ENCODE measurements around the gene DHRS7. TPM values are rescaled to one million over a fixed set of nuclear protein-coding genes. Genes with fewer than 3 reads are reported as not detected.
"Not testable (repeated sequence)": the region's sequence is repeated elsewhere in the genome, so short reads cannot be mapped to it uniquely, and the experiment has no call there.

The DHRS7 gene
- total RNA-seq, 2 donors from 2014 or later = 82.1 to 87.1 TPM

DNA sequence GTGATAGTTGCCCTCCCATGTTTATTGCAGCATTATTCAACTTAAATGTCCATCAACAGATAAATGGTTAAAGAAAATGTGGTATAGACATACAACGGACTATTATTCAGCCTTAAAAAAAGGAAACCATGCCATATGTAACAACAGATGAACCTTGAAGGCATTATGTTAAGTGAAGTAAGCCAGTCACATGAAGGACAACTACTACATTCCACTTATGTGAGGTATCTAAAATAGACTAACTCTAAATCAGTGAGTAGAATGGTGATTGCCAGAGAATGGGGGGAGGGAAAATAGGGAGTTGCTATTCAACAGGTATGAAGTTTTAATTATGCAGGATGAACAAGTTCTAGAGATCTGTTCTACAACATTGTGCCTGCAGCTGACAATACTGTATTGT is 63.4 kb downstream of the DHRS7 start:
- no peaks in the 10 kb centered on the region for H3K36me3 ChIP-seq
- H3K9ac ChIP-seq (ENCODE audit: low read depth in 2 of 2, low read length in 2 of 2) = no peak overlapping the region
- H3K27ac ChIP-seq = no peak overlapping the region
- intact Hi-C loops (cut with DNase I) = no loop called here
- H3K4me3 ChIP-seq = no peak overlapping the region
- DNase-seq = no peak
- H3K27me3 ChIP-seq = no peaks in the 10 kb centered on the region
- H3K4me1 ChIP-seq = no peaks in the 10 kb centered on the region
- TF ChIP-seq, protein P1, sequence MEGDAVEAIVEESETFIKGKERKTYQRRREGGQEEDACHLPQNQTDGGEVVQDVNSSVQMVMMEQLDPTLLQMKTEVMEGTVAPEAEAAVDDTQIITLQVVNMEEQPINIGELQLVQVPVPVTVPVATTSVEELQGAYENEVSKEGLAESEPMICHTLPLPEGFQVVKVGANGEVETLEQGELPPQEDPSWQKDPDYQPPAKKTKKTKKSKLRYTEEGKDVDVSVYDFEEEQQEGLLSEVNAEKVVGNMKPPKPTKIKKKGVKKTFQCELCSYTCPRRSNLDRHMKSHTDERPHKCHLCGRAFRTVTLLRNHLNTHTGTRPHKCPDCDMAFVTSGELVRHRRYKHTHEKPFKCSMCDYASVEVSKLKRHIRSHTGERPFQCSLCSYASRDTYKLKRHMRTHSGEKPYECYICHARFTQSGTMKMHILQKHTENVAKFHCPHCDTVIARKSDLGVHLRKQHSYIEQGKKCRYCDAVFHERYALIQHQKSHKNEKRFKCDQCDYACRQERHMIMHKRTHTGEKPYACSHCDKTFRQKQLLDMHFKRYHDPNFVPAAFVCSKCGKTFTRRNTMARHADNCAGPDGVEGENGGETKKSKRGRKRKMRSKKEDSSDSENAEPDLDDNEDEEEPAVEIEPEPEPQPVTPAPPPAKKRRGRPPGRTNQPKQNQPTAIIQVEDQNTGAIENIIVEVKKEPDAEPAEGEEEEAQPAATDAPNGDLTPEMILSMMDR (IDR thresholded peaks at IDR 0.05) = no peak
- H3K9me3 ChIP-seq = no peaks in the 10 kb centered on the region

DNA sequence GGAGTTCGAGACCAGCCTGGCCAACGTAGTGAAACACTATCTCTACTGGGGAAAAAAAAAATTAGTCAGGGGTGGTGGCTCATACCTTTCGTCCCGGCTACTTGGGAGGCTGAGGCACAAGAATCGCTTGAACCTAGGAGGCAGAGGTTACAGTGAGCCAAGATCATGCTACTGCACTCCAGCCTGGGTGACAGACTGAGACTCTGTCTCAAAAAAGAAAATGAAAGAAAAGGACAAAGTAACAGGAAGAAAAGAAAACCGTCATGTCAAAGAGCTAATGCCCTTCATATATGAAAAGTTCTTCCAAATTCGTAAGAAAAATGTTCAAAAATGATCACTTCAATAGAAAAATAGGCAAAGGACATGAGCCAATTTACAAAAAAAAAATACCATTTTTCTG is 65.3 kb downstream of the DHRS7 start:
- not testable (repeated sequence) for H3K27ac ChIP-seq; DNase-seq; H3K9me3 ChIP-seq; H3K9ac ChIP-seq (ENCODE audit: low read depth in 2 of 2, low read length in 2 of 2); H3K36me3 ChIP-seq; H3K4me3 ChIP-seq; H3K4me1 ChIP-seq; H3K27me3 ChIP-seq
- intact Hi-C loops (cut with DNase I) = loop anchor here (10.0 kb wide), 1 partner anchor 65 kb away; the partner anchor contains the start of gene DHRS7

DNA sequence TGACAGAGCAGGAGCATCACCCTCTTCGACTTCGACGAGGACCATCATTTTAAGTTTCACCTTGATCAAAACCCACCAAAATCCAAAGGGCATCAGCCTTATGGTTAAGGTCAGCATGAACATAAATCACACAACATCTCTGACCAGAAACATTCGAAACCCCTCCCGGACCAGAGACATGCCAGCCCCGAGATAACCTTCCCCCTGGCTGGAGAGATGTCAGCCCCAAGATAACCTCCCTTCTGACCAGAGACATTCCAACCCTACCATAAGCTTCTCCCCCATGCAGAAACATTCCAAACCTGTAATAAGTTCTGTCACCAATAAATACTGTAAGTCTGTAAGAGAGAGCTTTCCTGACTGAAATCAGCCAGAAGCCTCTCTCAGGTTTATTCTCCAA is 67.2 kb downstream of the DHRS7 start:
- no peaks in the 10 kb centered on the region for H3K27me3 ChIP-seq
- H3K27ac ChIP-seq = no peak overlapping the region
- intact Hi-C loops (cut with DNase I) = loop anchor here (10.0 kb wide), 1 partner anchor 67 kb away; the partner anchor contains the start of gene DHRS7

DNA sequence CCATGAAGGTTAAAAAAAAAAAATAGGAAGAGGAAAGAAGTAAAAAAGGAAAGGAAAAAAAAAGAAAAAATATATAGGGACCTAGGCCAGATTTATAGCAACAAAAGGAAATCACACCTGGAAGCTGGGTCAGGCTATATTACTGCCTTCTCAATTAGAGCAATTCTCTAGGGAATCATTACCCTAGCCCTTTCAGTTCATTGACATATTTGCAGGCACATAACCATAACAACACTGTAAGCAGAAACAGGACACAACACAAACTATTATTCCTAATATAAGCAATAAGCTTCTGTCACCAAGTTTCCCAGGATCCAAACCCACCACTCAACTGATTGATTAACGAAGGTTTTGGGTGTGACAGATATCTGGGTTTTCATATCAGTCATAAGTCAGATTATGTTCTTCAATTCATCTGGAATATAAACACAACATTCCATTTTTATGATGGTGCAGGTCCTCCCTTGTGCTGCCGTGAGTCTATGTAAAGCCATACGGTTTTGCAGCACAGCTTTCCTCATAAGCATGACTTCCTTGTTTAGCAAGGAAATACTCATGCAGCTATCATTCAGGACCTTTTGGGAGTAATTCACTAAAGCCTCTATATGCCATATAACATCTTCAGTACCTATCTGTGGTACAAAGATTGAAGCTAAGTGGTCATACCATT is 69.3 kb downstream of the DHRS7 start:
- DNase-seq = no peak
- Histone ChIP-seq H3K9ac (ENCODE audit: low read depth in 2 of 2, low read length in 2 of 2) (no peak overlapping the region), H3K27me3 (no peaks in the 10 kb centered on the region), H3K27ac (no peak overlapping the region), H3K9me3 (no peaks in the 10 kb centered on the region), H3K4me3 (no peak overlapping the region), H3K36me3 (no peaks in the 10 kb centered on the region), H3K4me1 (peaks cover 4% of the 10 kb centered on the region)
- intact Hi-C loops (cut with DNase I) = loop anchor here (10.0 kb wide), 1 partner anchor 69 kb away; the partner anchor contains the start of gene DHRS7
- TF ChIP-seq, protein P1 (IDR thresholded peaks at IDR 0.05) = no peak

More for the DNA sequence above, 67.2 kb downstream of the DHRS7 start:
- H3K9ac ChIP-seq (ENCODE audit: low read depth in 2 of 2, low read length in 2 of 2) = no peak overlapping the region
- H3K4me1 ChIP-seq = peaks cover 4% of the 10 kb centered on the region
- DNase-seq = no peak
- no peaks in the 10 kb centered on the region for H3K36me3 ChIP-seq
- TF ChIP-seq, protein P1 (IDR thresholded peaks at IDR 0.05) = no peak
- H3K9me3 ChIP-seq = no peaks in the 10 kb centered on the region
- no peak overlapping the region for H3K4me3 ChIP-seq

DNA sequence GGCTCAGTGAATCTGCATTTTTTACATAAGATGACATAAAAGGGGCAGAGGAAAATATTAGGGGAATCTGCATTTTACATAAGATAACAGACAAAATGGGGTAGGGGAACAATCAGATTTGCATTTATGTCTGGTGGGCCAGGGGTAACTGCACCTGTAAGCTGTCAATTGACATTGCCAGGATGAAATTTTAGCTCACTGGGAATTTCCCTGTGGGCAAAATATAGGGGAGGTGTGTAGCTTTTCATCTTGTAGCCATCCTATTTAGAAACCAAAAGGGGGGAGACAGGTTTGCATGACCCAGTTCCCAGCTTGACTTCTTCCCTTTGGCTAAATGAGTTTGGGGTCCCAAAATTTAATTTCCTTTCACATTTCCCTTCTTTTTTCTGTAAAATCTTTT is 70.0 kb downstream of the DHRS7 start:
- Histone ChIP-seq H3K27ac (no peak overlapping the region), H3K4me3 (no peak overlapping the region), H3K9me3 (no peaks in the 10 kb centered on the region), H3K36me3 (no peaks in the 10 kb centered on the region), H3K4me1 (peaks cover 4% of the 10 kb centered on the region), H3K27me3 (no peaks in the 10 kb centered on the region), H3K9ac (ENCODE audit: low read depth in 2 of 2, low read length in 2 of 2) (no peak overlapping the region)
- DNase-seq = no peak
- TF ChIP-seq, protein P1 (IDR thresholded peaks at IDR 0.05) = no peak
- intact Hi-C loops (cut with DNase I) = loop anchor here (10.0 kb wide), 1 partner anchor 70 kb away; the partner anchor contains the start of gene DHRS7

DNA sequence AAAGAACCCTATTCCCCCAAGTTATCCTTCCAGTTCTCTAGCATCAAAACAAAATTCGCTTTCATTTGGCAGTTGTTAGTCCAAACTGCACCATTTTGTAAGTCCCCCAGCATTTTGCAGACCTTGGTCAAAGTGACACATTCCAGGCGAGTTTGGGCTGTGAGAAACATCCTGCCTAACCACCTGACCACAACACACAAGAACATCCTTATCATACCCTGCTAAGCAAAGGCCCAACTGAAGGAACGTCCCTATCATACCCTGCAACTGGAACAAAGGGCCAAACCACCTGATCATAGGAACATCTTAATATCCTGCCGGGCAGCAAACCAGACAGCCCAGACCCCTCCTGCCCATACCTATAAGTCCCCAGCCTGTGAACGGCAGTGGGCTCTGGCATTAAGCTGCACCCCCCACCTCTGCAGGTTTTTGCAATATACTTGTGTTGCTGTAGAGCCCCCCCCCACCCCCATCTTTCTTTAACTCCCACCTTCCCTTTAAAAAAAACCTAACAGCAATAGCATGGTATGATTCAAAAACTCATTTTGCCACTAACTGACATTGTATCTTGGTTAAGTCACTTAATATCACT is 70.8 kb downstream of the DHRS7 start:
- Histone ChIP-seq H3K36me3 (no peaks in the 10 kb centered on the region), H3K9ac (ENCODE audit: low read depth in 2 of 2, low read length in 2 of 2) (no peak overlapping the region), H3K27me3 (no peaks in the 10 kb centered on the region), H3K27ac (no peak overlapping the region), H3K4me1 (peaks cover 4% of the 10 kb centered on the region), H3K9me3 (no peaks in the 10 kb centered on the region), H3K4me3 (no peak overlapping the region)
- TF ChIP-seq, protein P1 (IDR thresholded peaks at IDR 0.05) = no peak
- no peak for DNase-seq
- intact Hi-C loops (cut with DNase I) = loop anchor here (10.0 kb wide), 1 partner anchor 70 kb away; the partner anchor contains the start of gene DHRS7
